Astrocyte (in vitro differentiated cells and primary cell): Measurements from ENCODE around the gene SHISAL2B. TPM values are rescaled to one million over a fixed set of nuclear protein-coding genes. Genes with fewer than 3 reads are reported as not detected.
"Not testable (repeated sequence)": the region's sequence is repeated elsewhere in the genome, so short reads cannot be mapped to it uniquely, and the experiment has no call there.

ENCODE experiments used
- DNase-seq: peaks from one replicate; pipeline ENCODE4 v3.0.0-alpha.2; 2010; ENCODE audit warnings: low read depth
- FAIRE-seq: peaks from 2 replicates; lab custom pipeline; 2011; peaks lifted over from hg19 to GRCh38; lab: Jason Lieb, UNC
- H2AFZ ChIP-seq: 2 replicates; pipeline ENCODE4 v1.6.0; 2012; ENCODE audit warnings: low read depth, low read length, inconsistent platforms
- H3K27ac ChIP-seq: 2 replicates; pipeline ENCODE4 v1.5.1; 2011; ENCODE audit warnings: low read depth, low read length, inconsistent platforms
- H3K27me3 ChIP-seq: 2 replicates; pipeline ENCODE4 v1.6.0; 2011; ENCODE audit warnings: low read length, inconsistent platforms; ENCODE audit not compliant: insufficient read depth
- H3K36me3 ChIP-seq: 2 replicates; pipeline ENCODE4 v1.5.1; 2011; ENCODE audit warnings: low read length, inconsistent platforms; ENCODE audit not compliant: insufficient read depth
- H3K4me1 ChIP-seq: 2 replicates; pipeline ENCODE4 v1.5.1; 2011; ENCODE audit warnings: low read length, inconsistent platforms; ENCODE audit not compliant: insufficient read depth
- H3K4me2 ChIP-seq: 2 replicates; pipeline ENCODE4 v1.6.0; 2012; ENCODE audit warnings: low read length, inconsistent platforms
- H3K4me3 ChIP-seq: 2 replicates; pipeline ENCODE4 v1.5.1; 2011; ENCODE audit warnings: low read depth, mild to moderate bottlenecking, low read length, inconsistent platforms; ENCODE audit not compliant: insufficient read depth
- H3K79me2 ChIP-seq: 2 replicates; pipeline ENCODE4 v1.6.0; 2012; ENCODE audit warnings: mild to moderate bottlenecking, low read length, inconsistent platforms; ENCODE audit not compliant: insufficient read depth
- H3K9ac ChIP-seq: 2 replicates; pipeline ENCODE4 v1.6.0; 2012; ENCODE audit warnings: mild to moderate bottlenecking, low read length, inconsistent platforms
- H3K9me3 ChIP-seq: 2 replicates; pipeline ENCODE4 v1.5.1; 2012; ENCODE audit warnings: low read depth, mild to moderate bottlenecking, low read length, inconsistent platforms; ENCODE audit not compliant: insufficient read depth
- H4K20me1 ChIP-seq: 2 replicates; pipeline ENCODE4 v1.6.0; 2012; ENCODE audit warnings: low read length, inconsistent platforms; ENCODE audit not compliant: insufficient read depth
- H3K27ac Mint-ChIP-seq: one replicate; pipeline ENCODE4 v1.8.0; 2021; ENCODE audit warnings: mild to moderate bottlenecking, mixed read lengths; ENCODE audit not compliant: unreplicated experiment
- H3K27me3 Mint-ChIP-seq: one replicate; pipeline ENCODE4 v1.8.0; 2021; ENCODE audit warnings: low read depth, mixed read lengths; ENCODE audit not compliant: unreplicated experiment
- H3K36me3 Mint-ChIP-seq: one replicate; pipeline ENCODE4 v1.8.0; 2021; ENCODE audit warnings: low read depth, mixed read lengths; ENCODE audit not compliant: unreplicated experiment
- H3K4me1 Mint-ChIP-seq: one replicate; pipeline ENCODE4 v1.8.0; 2021; ENCODE audit warnings: low read depth, mixed read lengths; ENCODE audit not compliant: unreplicated experiment
- H3K4me3 Mint-ChIP-seq: one replicate; pipeline ENCODE4 v1.8.0; 2021; ENCODE audit warnings: mild to moderate bottlenecking, moderate library complexity, mixed read lengths; ENCODE audit not compliant: unreplicated experiment
- H3K9me3 Mint-ChIP-seq: one replicate; pipeline ENCODE4 v1.8.0; 2021; ENCODE audit warnings: mild to moderate bottlenecking, mixed read lengths; ENCODE audit not compliant: unreplicated experiment
- CTCF ChIP-seq: IDR thresholded peaks from 2 replicates; pipeline ENCODE4 v1.5.1; 2011; ENCODE audit warnings: low read depth, mild to moderate bottlenecking, inconsistent platforms, low read length, moderate library complexity; ENCODE audit not compliant: insufficient read depth
- EZH2 ChIP-seq: IDR thresholded peaks from 2 replicates; pipeline ENCODE4 v1.6.1; 2012; ENCODE audit warnings: mild to moderate bottlenecking, low read length, inconsistent platforms; ENCODE audit not compliant: insufficient read depth
- total RNA-seq: library from RNA; stranded (reverse); gene quantifications from 2 replicates; pipeline ENCODE4 v1.2.1, GENCODE V29; 2021

Gene SHISAL2B
- total RNA-seq, 1 donor from 2014 or later = not detected

GRCh38 chr5:64691291-64691690 is 988 bp downstream of the SHISAL2B start:
- Histone ChIP-seq H2AFZ (no peak overlapping the region), H4K20me1 (no peaks in the 10 kb centered on the region), H3K9me3 (no peaks in the 10 kb centered on the region), H3K9ac (no peak overlapping the region), H3K4me3 (peak overlapping the region; percentile 50), H3K4me2 (peak overlapping the region; percentile 88), H3K36me3 (no peaks in the 10 kb centered on the region), H3K79me2 (no peaks in the 10 kb centered on the region), H3K27ac (no peak overlapping the region), H3K27me3 (peaks cover 36% of the 10 kb centered on the region), H3K4me1 (peaks cover 7% of the 10 kb centered on the region)
- FAIRE-seq = no peak
- Mint-ChIP-seq H3K27me3 (peaks cover 35% of the 10 kb centered on the region), H3K9me3 (no peaks in the 10 kb centered on the region), H3K36me3 (no peaks in the 10 kb centered on the region), H3K4me1 (peaks cover 14% of the 10 kb centered on the region), H3K27ac (no peak overlapping the region), H3K4me3 (peak overlapping the region; percentile 18)
- DNase-seq = no peak
- TF ChIP-seq CTCF (no peak), EZH2 (no peak)

- H3K27me3 ChIP-seq = peaks cover 31% of the 10 kb centered on the region
- no peak overlapping the region for H3K9ac ChIP-seq
- H3K79me2 ChIP-seq = no peaks in the 10 kb centered on the region
- FAIRE-seq (no peak), DNase-seq (no peak)
- Mint-ChIP-seq H3K27ac (no peak overlapping the region), H3K4me1 (peaks cover 14% of the 10 kb centered on the region), H3K9me3 (peaks cover 8% of the 10 kb centered on the region), H3K27me3 (peaks cover 27% of the 10 kb centered on the region), H3K36me3 (no peaks in the 10 kb centered on the region), H3K4me3 (no peak overlapping the region)
- no peak overlapping the region for H3K27ac ChIP-seq
- TF ChIP-seq CTCF = no peak
- no peak for TF ChIP-seq EZH2
- no peak overlapping the region for H3K4me3 ChIP-seq
- H3K9me3 ChIP-seq = no peaks in the 10 kb centered on the region
- peaks cover 7% of the 10 kb centered on the region for H3K4me1 ChIP-seq
- H2AFZ ChIP-seq = no peak overlapping the region
- no peaks in the 10 kb centered on the region for H4K20me1 ChIP-seq
- no peak overlapping the region for H3K4me2 ChIP-seq
- no peaks in the 10 kb centered on the region for H3K36me3 ChIP-seq
Observed at GRCh38 chr5:64693636-64694035, 3.3 kb downstream of the SHISAL2B start.

GRCh38 chr5:64696414-64696813 is 6.1 kb downstream of the SHISAL2B start:
- not testable (repeated sequence) for H3K27ac ChIP-seq, H3K4me3 Mint-ChIP-seq, H3K9me3 Mint-ChIP-seq, H3K79me2 ChIP-seq, H3K36me3 ChIP-seq, H3K9me3 ChIP-seq, H2AFZ ChIP-seq, H4K20me1 ChIP-seq, H3K9ac ChIP-seq, H3K4me2 ChIP-seq, DNase-seq, H3K4me1 Mint-ChIP-seq, H3K27me3 Mint-ChIP-seq, H3K36me3 Mint-ChIP-seq, FAIRE-seq, H3K4me1 ChIP-seq, H3K4me3 ChIP-seq, H3K27ac Mint-ChIP-seq
- H3K27me3 ChIP-seq = peaks cover 12% of the 10 kb centered on the region
